ENCODE measurements around the gene ENOX2. TPM values are rescaled to one million over a fixed set of nuclear protein-coding genes. Genes with fewer than 3 reads are reported as not detected.
A peak's percentile ranks its signal among the peaks of the same experiment; 100 is the strongest.

ENOX2 gene
- total and polyA plus RNA-seq, 12 donors: 3.4 to 31.7 (median 18.9) TPM

GRCh38 chrX:130645955-130646583 lies 256.9 kb downstream of the ENOX2 start:
- peak in 1 of 7 donors; percentile 1 for DNase-seq
- Histone ChIP-seq H3K27me3 (no peaks in the 10 kb centered on the region), H3K4me3 (no peak overlapping the region), H3K9me3 (replicated peaks in 1 of 3) (no peaks in the 10 kb centered on the region), H3K4me1 (replicated peaks in 1 of 2) (no peaks in the 10 kb centered on the region), H3K36me3 (replicated peaks in 1 of 2) (no peaks in the 10 kb centered on the region), H3K27ac (no peak overlapping the region)
- intact Hi-C loops (cut with DNase I): no loop called here
- TF ChIP-seq CTCF (IDR thresholded peaks at IDR 0.05) (no peak), POLR2A (IDR thresholded peaks at IDR 0.05) (no peak)
- WGBS, 4 donors: 69 to 89% (median 84%) methylated on average over 5 to 9 of the region's 9 CpGs

GRCh38 chrX:130637591-130637990 lies 265.4 kb downstream of the ENOX2 start:
- intact Hi-C loops (cut with DNase I): no loop called here
- no peak for DNase-seq
- Histone ChIP-seq H3K27ac (no peak overlapping the region), H3K9me3 (replicated peaks in 1 of 3) (no peaks in the 10 kb centered on the region), H3K4me1 (replicated peaks in 1 of 2) (no peaks in the 10 kb centered on the region), H3K36me3 (replicated peaks in 1 of 2) (no peaks in the 10 kb centered on the region), H3K27me3 (no peaks in the 10 kb centered on the region), H3K4me3 (no peak overlapping the region)
- TF ChIP-seq POLR2A (IDR thresholded peaks at IDR 0.05): no peak
- TF ChIP-seq CTCF (IDR thresholded peaks at IDR 0.05): no peak
- 64 to 86% (median 76%) methylated on average over 3 of the region's 3 CpGs for WGBS, 4 donors

- Histone ChIP-seq H3K4me3 (no peak overlapping the region), H3K27me3 (no peaks in the 10 kb centered on the region), H3K36me3 (replicated peaks in 1 of 2) (no peaks in the 10 kb centered on the region), H3K4me1 (replicated peaks in 1 of 2) (no peaks in the 10 kb centered on the region), H3K9me3 (replicated peaks in 1 of 3) (no peaks in the 10 kb centered on the region), H3K27ac (no peak overlapping the region)
- WGBS, 4 donors: 89 to 98% (median 91%) methylated on average over 3 of the region's 3 CpGs
- no peak for DNase-seq
- intact Hi-C loops (cut with DNase I): no loop called here
- no peak for TF ChIP-seq CTCF (IDR thresholded peaks at IDR 0.05)
- no peak for TF ChIP-seq POLR2A (IDR thresholded peaks at IDR 0.05)
Measured at GRCh38 chrX:130636277-130636676, 266.7 kb downstream of the ENOX2 start.

GRCh38 chrX:130631011-130631410 lies 272.0 kb downstream of the ENOX2 start:
- 83 to 100% (median 92%) methylated on average over 2 to 3 of the region's 3 CpGs for WGBS, 4 donors

More at GRCh38 chrX:130631011-130631410, 272.0 kb downstream of the ENOX2 start:
- DNase-seq: no peak
- Histone ChIP-seq H3K9me3 (replicated peaks in 1 of 3) (no peaks in the 10 kb centered on the region), H3K36me3 (replicated peaks in 1 of 2) (no peaks in the 10 kb centered on the region), H3K4me1 (replicated peaks in 1 of 2) (no peaks in the 10 kb centered on the region), H3K4me3 (no peak overlapping the region), H3K27me3 (no peaks in the 10 kb centered on the region), H3K27ac (no peak overlapping the region)
- TF ChIP-seq CTCF (IDR thresholded peaks at IDR 0.05) (no peak), POLR2A (IDR thresholded peaks at IDR 0.05) (no peak)
- intact Hi-C loops (cut with DNase I): no loop called here

All from adrenal gland (tissue), 12 donors.